Left lung (tissue), 10 donors: ENCODE results near the gene KAT8. TPM values are rescaled to one million over a fixed set of nuclear protein-coding genes. Genes with fewer than 3 reads are reported as not detected.

ENCODE experiments used
- ATAC-seq: fragments of 200-7000 bp; cut with Tn5 transposase; one replicate; pipeline ENCODE4 v1.9.1; 2020; ENCODE audit warnings: moderate library complexity
- DNase-seq, 4 donors: peaks; one replicate each; pipeline ENCODE4 v3.0.0-alpha.2; 2013 to 2020
- H3K27ac ChIP-seq, 2 donors: fragments of 200-600 bp; sonication (generic) in 1 of 2; one replicate each; pipeline versions ENCODE4 v1.5.0 to v1.8.0; 2020 to 2021
- H3K27me3 ChIP-seq, 2 donors: fragments of 200-600 bp; sonication (generic) in 1 of 2; one replicate each; pipeline versions ENCODE4 v1.5.0 to v1.8.0; 2020 to 2021
- H3K36me3 ChIP-seq, 2 donors: fragments of 200-600 bp; sonication (generic) in 1 of 2; one replicate each; pipeline versions ENCODE4 v1.5.0 to v1.8.0; 2020 to 2021
- H3K4me1 ChIP-seq, 2 donors: fragments of 200-600 bp; one replicate each; pipeline ENCODE4 v1.8.0; 2021
- H3K4me3 ChIP-seq, 2 donors: fragments of 200-600 bp; sonication (generic) in 1 of 2; one replicate each; pipeline versions ENCODE4 v1.5.0 to v1.8.0; 2020 to 2021; ENCODE audit warnings: mild to moderate bottlenecking in 1 of 2
- H3K9me3 ChIP-seq, 2 donors: fragments of 200-600 bp; sonication (generic) in 1 of 2; one replicate each; pipeline versions ENCODE4 v1.5.0 to v1.8.0; 2020 to 2021
- CTCF ChIP-seq, 2 donors: fragments of 200-600 bp; sonication (generic) in 1 of 2; IDR thresholded peaks; one replicate each; pipeline versions ENCODE4 v1.5.0 to v1.8.0; 2021; ENCODE audit warnings: antibody characterized with exemption in 2 of 2
- intact Hi-C, 2 donors: fragments of 100-400 bp; cut with DNase I; formaldehyde crosslinking; loops; one replicate each; pipeline versions ENCODE4 v1.11.2 to v1.14.2; 2022
- polyA plus RNA-seq, 6 donors: library from polyadenylated mRNA; unstranded; fragments of 120-200 nt; gene quantifications; one replicate each; pipeline ENCODE4 v1.2.1, GENCODE V29; 2013; ENCODE audit not compliant: insufficient read length in 6 of 6
- total RNA-seq, 2 donors: library from RNA; stranded (reverse); fragmentation: NEBNext Ultra II Directional; extraction: Animal tissue kit (Norgen Biotek cat#: 25700); gene quantifications; one replicate each; pipeline ENCODE4 v1.2.1, GENCODE V29; 2021
- donor health status: DM: no; HTN: yes; CAD: no.
- donor health status: DM: no; HTN: no; CAD: no.

The KAT8 gene
- total and polyA plus RNA-seq, 8 donors, result 49.8 to 74.6 (median 61.0) TPM

DNA sequence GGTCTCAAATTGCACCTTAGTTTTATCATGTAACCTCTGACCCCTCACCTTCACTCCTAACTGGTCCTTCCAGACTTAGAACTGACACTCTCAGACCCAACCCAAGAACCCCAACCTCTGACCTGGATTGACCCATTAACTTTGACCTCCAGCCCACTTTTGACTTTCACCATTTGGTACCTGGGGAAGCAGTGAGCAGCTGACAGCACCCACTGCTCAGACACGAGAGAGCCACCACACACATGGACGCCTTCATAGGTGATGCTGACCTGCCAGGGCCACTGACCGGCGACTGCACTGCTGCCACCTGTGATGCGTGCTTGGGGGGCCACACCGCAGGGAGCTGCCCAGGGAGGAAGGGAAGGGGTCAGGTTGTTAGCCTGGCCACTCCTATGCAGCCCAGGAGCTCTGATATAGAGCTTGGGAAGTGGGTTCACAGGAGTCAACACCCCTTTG lies 15.6 kb downstream of the KAT8 start:
- H3K9me3 ChIP-seq, result no peaks in the 10 kb centered on the region
- TF ChIP-seq CTCF (IDR thresholded peaks at IDR 0.05), result no peak
- H3K4me1 ChIP-seq, result peaks cover 12 to 66% of the 10 kb centered on the region in 2 donors
- peaks cover 0 to 8% of the 10 kb centered on the region in 2 donors for H3K27me3 ChIP-seq
- no peak overlapping the region for H3K27ac ChIP-seq
- H3K4me3 ChIP-seq, result peak overlapping the region in 1 of 2 donors; percentile 42
- intact Hi-C loops, result no loop called here
- DNase-seq, result peak in 1 of 4 donors; percentile 63
- H3K36me3 ChIP-seq, result peaks cover 0 to 35% of the 10 kb centered on the region in 2 donors
- ATAC-seq, result no peak

DNA sequence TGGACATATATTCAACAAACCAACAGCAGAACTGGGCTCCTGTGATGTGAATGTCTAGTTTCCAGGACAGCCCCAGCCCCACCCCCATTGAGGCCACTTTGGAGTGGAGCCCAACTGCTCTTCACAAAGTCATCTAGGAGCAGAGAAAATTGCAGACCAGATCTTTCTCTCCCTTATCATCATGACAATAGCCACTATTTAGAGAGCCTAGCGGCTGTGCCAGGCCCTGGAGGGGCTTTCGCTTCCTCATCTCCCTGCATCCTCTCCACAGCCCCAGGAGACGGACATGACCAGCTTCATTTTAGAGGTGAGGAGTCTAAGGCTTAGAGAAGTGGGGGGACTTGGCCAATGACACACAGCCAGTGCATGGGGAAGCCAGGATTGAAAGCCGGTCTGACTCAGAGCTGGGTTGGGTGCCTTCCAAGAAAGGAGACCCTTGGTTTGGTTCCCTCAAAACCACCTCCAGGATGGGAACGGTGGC lies 16.7 kb downstream of the KAT8 start:
- intact Hi-C loops, result no loop called here
- DNase-seq, result peak in 1 of 4 donors; percentile 33
- ATAC-seq, result no peak
- Histone ChIP-seq H3K9me3 (no peaks in the 10 kb centered on the region), H3K4me1 (peaks cover 10 to 67% of the 10 kb centered on the region in 2 donors), H3K27ac (peak overlapping the region in 1 of 2 donors; percentile 72), H3K36me3 (peaks cover 0 to 30% of the 10 kb centered on the region in 2 donors), H3K27me3 (peaks cover 0 to 8% of the 10 kb centered on the region in 2 donors), H3K4me3 (peak overlapping the region; percentile 6 to 42)
- no peak for TF ChIP-seq CTCF (IDR thresholded peaks at IDR 0.05)

DNA sequence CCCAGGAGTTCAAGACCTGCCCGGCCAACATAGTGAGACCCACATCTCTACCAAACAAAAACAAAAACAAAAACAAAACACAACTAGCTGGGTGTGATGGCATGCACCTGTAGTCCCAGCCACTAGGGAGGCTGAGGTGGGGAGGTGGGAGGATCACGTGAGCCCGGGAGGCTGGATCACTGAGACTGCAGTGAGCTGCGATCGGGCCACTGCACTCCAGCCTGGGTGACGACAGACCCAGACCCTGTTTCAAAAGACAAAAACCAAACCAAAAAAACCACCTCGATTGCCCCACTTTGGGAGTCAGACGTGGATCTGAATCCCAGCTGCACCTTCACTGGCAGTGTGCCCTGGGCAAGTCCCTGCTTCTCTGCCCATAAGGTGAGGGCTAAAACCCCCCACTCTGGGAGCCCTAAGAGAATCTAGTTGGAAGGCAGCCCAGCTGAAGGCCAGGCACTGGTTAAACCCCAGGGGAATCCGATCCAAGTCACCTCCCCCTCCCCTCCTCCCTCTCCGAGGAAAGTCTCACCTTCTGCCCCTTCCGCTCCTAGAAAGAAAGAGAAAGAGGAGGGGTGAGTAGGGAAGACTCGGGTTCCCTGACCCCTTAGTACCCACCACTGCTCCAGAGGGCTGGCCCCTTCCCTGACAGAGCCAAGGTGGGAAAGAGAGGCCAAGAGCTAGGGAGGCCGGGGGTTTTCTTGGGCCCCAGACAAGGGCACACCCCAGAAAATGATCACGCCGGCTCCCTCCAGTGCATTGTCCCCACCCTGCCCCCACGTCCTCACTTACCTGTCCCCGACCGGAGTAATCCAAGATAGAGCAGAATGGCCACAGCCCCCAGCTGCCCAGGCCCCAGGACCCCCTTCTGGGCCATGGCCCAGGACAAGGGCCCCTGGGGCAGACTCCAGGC lies 17.4 kb downstream of the KAT8 start:
- peaks cover 0 to 8% of the 10 kb centered on the region in 2 donors for H3K27me3 ChIP-seq
- no peak for TF ChIP-seq CTCF (IDR thresholded peaks at IDR 0.05)
- H3K9me3 ChIP-seq, result no peaks in the 10 kb centered on the region
- ATAC-seq, result peak; percentile 42
- peak overlapping the region; percentile 72 to 73 for H3K27ac ChIP-seq
- H3K36me3 ChIP-seq, result peaks cover 0 to 27% of the 10 kb centered on the region in 2 donors
- H3K4me1 ChIP-seq, result peaks cover 4 to 63% of the 10 kb centered on the region in 2 donors
- peak in 2 of 4 donors; percentile 63 to 85 for DNase-seq
- H3K4me3 ChIP-seq, result peak overlapping the region; percentile 35 to 42
- intact Hi-C loops, result no loop called here

- Histone ChIP-seq H3K36me3 (peaks cover 0 to 19% of the 10 kb centered on the region in 2 donors), H3K9me3 (no peaks in the 10 kb centered on the region), H3K27ac (peak within 1 kb of the TSS; percentile 72 to 73), H3K4me1 (peaks cover 4 to 59% of the 10 kb centered on the region in 2 donors), H3K27me3 (peaks cover 0 to 8% of the 10 kb centered on the region in 2 donors), H3K4me3 (peak within 1 kb of the TSS; percentile 35 to 42)
- intact Hi-C loops, result no loop called here
- ATAC-seq, result peak; percentile 76
- no peak for TF ChIP-seq CTCF (IDR thresholded peaks at IDR 0.05)
- DNase-seq, result peak in 3 of 4 donors; percentile 76 to 94 (median 88)
Observed at GRCh38 chr16:31135535-31136286, 18.2 kb downstream of the KAT8 start, which contains the start of gene PRSS8. TSS of gene PRSS8 (minus strand) at chr16:31135727. CDS start at chr16:31135498, 229 bp downstream.
